ENCODE data around the gene NKX1-1.
"Not testable (repeated sequence)": the region's sequence is repeated elsewhere in the genome, so short reads cannot be mapped to it uniquely, and the experiment has no call there.

NKX1-1 gene

DNA sequence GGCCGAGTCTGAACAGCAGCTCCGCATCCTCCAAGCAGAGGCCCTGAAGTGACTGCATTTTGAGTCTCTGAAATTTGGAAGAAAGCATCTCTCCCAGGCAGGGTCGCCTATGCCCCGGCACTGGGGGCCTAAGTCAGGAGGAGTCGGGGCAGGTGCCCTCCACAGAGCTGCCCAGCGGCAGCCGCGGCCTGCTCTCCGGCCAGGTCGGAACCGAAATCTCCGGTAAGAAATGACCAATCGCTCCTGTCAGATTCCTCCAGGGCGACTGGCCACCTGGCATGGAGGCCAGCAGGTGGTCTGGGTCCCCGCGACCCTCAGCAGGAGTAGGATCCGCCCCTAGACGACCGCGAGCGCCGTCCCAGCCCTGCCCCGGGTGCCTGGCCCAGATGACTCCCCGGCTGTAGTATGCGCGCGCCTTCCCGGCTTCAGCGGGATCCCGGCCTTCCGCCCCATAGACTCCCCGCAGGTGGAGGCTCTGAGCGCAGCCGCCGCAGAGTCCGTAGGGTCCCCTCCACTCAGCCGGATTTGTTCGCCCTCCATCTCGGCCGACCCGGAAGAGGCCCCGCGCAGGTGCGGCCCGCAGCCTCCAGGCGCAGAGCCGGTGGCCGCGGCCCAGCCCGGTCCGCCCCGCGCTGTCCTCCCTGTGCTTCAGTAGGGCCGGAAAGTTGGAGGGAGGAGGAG lies 1.5 kb downstream of the NKX1-1 start:
- no peak for DNase-seq (ENCODE audit: low read depth in 2 of 2)

DNA sequence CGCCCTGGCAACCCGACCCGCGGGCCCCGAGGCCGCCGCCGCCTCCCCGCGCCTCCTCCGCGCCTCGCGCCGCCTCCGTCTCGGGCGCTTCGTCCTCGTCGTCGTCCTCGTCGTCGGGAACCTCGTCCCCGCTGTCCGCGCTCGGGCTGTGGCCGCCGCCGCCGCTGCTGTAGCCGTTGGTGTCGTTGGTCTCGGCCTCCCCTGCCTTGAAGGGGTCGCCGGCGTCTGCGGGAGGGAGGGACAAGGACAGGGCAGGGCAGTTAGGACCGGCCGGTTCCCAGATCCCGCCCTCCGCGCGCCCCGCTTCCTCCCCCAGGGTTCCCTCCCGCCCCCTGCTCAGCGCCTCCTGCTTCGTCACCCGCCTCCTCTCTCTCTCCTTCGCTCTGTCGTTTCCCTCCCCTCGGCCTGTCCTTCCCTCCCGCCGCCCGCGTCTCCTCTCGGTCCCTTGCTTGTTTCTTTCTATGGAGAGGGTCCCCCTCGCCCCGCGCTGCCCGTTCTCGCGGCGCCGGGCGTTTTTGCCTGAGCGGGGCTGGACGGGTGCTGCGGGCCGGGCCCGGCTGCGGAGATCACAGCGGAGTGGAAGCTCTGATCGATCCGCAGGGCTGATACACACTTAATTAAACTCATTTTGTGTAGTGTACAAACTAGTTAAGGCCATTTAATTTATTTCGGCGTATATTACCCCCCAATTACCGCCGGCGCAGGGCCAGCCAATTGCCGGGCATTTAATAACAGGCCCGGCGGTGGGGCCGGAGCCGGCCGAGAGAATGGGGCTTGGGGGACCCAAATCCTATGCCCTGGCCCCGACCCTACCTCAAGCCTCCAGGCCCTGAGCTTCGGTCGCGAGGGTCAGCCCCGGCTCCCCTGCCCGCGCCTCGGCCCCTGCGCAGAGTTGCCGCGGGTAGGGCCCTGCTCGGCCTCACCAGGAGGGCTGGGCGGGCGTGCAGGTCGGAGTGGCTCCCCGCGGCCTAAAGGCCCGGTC lies 2.4 kb downstream of the NKX1-1 start:
- DNase-seq (ENCODE audit: low read depth in 2 of 2) = no peak

DNA sequence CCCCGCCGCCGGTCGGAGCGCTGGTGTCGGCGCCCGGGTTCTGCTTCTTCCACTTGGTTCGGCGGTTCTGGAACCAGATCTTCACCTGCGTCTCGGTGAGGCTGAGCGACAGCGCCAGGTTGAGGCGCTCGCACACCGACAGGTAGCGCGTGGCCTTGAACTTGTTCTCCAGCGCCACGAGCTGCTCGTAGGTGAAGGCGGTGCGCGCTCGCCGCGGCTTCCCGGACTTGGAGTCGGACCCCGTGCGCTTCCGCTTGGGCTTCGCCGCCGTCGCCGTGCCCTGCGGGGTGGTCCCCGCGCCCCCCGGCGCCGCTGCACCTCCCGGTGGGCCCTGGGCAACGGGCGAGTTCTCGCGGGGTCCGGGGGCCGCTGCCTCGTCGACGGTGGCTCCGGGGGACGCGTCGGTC lies 3.1 kb downstream of the NKX1-1 start:
- DNase-seq (ENCODE audit: low read depth in 2 of 2) = no peak

DNA sequence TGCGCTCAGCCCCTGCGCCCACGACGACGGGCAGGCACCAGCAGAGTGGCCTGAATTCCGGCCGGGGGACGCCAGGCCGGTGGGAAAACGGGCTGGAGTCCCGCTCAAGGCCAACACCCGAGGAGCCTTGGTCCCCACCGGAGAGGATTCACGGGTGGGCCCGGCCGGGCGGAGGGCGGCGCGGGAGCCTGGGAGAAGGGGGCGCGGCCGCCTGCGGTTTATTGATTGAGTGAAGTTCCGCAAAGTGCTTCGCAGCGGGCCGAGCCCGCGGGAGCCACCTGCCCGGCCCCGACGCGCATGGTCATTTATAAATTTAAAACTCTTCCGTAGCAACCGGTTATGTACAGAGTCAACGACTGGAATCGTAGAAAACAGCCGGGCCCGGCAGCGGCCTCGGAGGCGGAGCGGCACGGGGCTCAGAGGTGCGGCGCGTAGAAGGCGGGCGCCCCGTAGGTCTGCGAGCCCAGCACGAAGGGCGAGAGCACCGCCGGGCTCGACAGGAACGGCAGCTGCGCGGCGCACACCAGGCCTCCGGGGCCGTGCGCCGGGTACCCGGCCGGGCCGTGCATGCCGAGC lies 3.6 kb downstream of the NKX1-1 start:
- no peak for DNase-seq (ENCODE audit: low read depth in 2 of 2)

DNA sequence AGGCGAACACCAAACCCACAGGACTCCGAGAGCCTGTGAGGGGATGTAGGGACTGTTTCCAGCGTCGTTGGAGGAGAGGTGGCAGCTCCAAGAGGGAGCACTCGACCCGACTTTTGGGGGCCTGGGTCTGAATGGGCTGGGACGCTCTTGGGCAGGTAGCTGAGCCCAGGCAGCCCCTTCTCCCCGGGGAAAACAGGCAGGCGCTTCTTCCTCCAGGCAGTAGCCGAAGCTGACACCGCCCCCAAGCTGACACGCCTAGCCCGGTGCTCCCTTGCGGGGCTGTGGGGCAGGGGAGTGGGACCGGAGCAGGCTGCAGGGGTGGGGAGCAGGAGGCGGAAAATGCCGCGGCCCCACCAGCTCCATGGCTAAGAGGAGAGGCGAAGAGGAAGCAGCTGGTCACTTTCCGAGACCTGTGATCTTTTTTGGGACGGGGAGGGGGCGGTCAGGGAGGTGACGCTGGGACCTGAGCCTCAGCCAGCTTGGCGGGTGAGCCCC lies 4.2 kb downstream of the NKX1-1 start:
- no peak for DNase-seq (ENCODE audit: low read depth in 2 of 2)

DNA sequence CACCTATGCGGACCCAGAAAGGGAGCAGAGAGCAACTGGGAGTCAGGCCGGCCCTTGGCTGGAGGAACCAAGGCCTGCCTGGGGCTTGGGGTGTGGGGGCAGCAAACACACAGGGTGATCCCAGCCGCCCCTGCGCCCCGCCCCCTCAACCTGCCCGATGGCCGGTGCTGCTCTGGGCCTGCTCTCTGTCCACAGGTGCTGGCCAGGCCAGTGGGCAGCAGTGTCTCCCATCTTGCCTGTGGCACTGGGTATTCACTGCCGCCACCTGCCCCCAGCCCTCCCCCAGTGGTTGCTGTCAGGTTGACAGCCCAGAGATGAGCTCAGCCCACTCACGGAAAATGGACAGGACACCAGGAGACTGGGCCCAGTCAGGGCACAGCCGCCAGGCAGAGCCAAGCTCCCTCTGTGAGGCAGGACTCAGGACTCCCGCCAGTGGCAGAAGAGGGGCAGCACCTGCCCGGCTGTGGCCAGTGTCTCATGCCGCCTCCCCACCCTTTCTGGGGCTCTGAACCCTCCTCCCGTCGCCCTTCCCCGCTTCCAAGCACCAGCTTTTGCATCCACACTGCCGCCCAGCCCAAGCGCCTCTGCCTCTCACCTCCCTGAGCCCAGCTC lies 4.7 kb downstream of the NKX1-1 start:
- no peak for DNase-seq (ENCODE audit: low read depth in 2 of 2)

DNA sequence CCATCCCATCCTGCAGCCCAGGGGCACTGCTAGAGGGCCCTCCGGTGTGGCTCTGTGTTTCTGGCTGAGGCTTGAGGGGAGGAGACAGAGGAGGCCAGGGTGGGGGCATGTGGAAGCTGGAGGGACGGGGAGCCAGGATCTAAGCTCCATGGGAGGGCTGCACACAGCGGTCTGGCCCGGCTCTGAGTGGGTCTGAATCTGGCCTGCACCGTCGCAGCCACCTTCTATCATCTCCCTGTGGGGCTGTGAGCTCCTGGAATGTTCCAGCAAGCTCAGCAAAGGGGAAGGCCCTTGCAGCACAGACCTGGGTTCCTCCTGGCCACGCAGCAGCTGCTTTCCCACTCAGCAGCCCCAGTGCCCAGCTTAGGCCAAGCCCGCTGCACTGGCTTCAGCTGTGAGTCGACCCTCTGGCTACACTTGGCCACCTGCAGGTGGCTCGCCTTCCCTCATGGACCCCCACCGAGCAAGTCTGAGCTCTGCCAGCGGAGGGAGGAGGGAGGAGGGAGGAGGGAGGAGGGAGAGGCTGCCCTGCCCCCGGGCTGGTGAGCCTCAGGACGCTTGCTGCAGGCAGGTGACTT lies 5.3 kb downstream of the NKX1-1 start:
- DNase-seq (ENCODE audit: low read depth in 2 of 2) = no peak

DNA sequence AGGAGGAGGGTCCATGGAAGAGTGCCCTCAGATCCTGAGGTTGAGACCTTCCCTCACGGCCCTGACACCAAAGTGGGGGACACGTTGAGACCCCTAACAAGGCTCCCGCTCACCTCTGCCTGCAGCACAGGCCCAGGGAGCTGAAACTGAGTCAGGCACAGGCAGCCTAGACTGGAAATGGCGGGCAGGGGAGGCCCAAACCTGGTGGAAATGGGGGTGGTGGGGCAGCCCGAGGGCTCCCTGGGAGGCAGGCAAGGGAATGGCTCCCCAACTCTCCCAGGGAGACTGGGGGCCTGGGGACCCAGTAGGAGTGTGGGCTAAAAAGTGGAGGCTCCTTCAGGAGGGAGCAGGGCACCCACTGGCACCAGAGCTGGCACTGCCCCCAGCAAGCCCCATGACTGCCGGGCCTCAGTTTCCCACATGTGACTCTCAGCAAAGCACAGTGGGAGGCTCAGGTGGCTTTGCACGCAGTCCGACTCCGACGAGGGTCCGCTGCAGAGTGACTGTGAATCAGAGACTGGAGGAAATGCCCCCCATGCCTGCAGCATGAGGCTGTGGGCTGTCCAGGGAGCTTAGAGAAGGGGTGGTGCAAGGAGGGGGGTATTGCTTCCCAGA lies 5.9 kb downstream of the NKX1-1 start:
- no peak for DNase-seq (ENCODE audit: low read depth in 2 of 2)

DNA sequence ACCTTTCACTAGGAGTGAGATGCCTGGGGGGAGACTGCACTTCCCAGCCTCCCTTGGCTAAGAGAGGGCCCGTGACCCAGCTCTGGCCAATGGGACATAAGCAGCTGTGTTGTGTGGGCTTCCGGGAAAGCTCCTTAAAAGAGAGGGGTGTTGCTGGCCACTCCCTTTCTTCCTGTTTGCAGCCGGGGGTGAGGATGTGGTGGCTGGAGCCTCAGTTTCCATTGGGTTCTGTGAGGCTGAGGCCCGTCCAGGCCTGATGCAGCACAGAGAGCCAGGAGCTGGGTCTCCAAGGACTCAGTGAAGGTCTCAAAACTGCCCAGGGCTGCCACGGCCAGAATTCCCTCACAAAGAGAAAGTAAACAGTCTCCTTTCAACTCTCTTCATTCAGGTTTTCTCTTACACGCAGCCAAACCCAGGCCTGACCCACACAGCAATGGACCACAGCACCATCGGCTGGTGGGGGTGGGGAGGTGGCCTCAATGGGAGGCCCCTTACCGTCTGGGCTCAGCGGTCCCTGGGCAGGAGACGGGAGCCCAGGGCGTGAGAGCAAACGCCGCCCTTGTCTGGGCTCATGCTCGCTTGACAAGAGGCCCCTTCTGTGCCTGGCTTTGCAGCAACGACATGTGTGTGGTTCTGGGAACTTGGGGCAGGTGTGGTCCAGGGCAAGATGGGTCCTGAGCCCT lies 6.6 kb downstream of the NKX1-1 start:
- DNase-seq (ENCODE audit: low read depth in 2 of 2) = no peak

DNA sequence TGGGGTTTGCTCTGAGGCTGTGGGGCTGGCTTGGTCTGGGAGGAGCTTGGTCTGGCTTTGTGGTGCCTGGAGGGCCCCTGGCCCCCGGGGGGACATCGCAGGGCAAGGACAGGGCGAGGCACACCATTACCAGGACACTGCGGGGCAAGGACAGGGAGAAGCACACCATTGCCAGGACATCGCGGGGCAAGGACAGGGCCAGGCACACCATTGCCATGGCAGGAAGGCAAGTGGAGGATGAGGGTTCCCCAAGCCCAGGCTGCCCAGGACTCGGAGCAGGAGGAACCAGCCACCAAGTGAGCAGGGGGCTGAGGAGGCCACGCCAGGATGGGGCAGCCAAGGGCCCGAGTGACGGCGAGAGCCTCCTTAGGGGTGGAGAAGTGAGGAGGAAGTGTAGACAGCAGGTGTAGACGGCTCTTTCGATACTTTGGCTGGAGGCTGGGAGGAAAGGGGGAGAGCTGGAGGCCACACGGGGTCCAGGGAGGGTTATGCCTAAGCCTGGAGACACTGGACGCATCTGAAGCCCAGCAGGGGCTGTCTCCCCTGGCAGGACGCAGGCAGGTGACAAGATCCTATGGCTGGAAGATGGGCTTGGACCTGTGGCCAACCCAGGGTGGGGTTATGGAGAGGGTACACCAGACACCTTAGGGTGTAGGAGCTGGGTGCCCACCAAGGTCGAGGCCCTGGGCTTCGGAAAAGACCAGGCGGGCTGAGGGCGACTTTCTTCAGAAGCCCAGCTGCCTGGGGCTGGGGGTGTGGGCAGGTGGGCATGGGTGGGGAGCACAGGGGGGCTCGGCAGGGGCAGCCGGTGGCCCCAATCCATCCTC lies 7.3 kb downstream of the NKX1-1 start:
- no peak for DNase-seq (ENCODE audit: low read depth in 2 of 2)

DNA sequence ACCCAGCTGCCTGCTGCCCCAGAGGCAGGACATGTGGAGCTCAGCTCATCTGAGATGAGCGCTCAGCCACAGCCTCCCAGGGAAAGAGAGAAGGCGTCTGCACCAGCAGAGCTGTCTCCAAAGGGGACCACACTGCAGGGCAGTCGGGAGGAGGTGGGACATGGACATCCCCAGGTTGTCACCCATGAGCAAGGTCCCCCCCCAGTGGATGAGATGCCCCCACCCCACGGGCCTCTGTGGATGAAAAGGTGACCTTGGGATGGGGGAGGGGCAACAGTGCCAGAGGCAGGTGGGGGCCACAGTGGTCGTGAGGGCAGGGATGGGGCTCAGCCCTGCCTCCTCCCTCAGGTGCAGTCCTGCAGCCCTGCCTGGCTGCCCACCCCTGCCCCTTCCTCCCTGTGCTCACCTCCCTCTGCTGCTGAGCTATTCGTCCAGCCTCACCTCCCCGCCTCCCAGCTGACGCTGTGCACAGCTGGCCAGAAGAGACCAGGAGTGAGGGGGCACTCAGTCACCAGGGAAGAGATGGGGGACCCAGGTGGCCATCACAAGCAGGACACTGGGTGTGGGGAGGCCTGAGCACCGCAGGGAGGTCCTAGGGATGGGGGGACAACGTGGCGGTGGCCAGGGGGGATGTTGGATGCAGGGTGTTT lies 9.3 kb downstream of the NKX1-1 start:
- no peak for DNase-seq (ENCODE audit: low read depth in 2 of 2)

DNA sequence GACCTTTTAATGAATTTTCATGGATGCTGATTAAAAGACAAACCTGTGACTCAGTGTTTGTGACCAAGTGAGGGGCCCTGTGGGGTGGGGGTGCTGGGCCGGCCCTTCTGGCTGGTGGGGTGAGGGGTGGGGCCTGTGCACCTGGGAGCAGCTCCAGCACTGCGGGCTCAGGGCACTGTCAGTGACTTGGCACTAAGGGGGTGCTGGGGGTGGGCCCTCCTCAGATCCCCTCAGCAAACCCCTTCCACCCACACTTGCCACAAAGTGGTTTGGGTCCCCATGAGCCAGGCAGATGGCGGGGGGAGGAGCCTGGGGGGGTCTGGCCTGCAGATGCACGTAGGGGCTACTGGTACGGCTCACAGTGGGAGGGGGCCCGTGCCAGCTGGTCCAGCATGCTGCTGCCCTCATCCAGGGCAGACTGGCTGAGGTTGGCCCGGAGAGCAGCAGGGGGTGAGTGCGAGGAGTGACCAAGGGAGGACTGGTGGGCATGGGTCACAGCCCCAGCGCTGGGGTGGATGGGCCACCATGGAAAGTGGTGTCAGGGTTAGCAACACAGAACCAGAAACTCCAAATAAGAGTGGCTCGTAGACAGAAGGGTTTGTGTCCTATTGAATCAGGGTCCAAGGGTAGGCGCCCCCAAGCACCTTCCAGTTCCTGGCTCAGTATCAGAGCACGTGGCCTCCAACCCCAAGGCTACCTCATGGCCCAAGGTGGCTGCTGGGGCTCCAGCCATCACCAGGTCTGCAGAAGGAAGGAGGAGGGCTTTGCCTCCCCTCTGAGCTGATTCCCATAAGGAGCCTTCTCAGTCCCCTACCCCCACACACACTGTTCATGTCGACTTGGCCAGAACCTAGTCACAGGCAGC lies 10.1 kb downstream of the NKX1-1 start:
- DNase-seq (ENCODE audit: low read depth in 2 of 2) = no peak

DNA sequence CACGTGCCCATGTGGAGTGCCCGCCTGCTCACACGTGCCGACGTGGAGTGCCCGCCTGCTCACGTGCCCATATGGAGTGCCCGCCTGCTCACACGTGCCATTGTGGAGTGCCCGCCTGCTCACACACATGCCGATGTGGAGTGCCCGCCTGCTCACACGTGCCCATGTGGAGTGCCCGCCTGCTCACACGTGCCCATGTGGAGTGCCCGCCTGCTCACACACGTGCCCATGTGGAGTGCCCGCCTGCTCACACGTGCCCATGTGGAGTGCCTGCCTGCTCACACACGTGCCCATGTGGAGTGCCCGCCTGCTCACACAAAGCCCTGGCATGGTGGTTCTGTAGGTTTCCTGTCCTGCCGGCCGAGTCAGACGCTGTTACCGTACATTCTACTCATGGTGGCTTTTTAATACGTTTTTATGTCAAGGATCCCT lies 10.8 kb downstream of the NKX1-1 start:
- not testable (repeated sequence) for DNase-seq (ENCODE audit: low read depth in 2 of 2)

DNA sequence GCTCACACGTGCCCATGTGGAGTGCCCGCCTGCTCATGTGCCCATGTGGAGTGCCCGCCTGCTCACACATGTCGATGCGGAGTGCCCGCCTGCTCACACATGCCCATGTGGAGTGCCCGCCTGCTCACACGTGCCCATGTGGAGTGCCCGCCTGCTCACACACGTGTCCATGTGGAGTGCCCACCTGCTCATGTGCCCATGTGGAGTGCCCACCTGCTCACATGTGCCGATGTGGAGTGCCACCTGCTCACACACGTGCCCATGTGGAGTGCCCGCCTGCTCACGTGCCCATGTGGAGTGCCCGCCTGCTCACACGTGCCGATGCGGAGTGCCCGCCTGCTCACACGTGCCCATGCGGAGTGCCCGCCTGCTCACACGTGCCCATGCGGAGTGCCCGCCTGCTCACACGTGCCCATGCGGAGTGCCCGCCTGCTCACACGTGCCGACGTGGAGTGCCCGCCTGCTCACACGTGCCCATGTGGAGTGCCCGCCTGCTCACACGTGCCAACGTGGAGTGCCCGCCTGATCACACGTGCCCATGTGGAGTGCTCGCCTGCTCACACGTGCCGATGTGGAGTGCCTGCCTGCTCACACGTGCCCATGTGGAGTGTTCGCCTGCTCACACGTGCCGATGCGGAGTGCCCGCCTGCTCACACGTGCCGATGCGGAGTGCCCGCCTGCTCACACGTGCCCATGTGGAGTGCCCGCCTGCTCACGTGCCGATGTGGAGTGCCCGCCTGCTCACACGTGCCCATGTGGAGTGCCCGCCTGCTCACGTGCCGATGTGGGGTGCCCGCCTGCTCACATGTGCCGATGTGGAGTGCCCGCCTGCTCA lies 11.5 kb downstream of the NKX1-1 start:
- not testable (repeated sequence) for DNase-seq (ENCODE audit: low read depth in 2 of 2)

DNA sequence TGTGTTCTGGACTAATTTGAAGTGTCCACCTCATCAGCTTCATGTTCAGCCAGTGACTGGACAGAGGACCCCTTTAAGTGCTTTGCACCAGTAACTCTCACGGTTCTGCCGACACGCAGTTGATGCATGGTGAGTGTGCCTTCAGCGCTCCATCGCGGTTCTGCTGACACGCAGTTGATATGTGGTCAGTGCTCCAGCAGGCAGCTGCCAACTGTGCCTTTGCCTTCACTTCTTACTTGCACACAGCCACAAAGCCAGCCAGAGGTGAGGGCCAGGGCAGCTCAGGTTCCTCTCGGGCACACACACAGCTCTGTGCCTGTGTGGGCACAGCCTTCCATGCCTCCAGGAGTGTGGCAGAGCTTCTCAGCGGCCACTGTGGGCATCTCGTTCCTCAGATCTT lies 12.4 kb downstream of the NKX1-1 start:
- no peak for DNase-seq (ENCODE audit: low read depth in 2 of 2)

DNA sequence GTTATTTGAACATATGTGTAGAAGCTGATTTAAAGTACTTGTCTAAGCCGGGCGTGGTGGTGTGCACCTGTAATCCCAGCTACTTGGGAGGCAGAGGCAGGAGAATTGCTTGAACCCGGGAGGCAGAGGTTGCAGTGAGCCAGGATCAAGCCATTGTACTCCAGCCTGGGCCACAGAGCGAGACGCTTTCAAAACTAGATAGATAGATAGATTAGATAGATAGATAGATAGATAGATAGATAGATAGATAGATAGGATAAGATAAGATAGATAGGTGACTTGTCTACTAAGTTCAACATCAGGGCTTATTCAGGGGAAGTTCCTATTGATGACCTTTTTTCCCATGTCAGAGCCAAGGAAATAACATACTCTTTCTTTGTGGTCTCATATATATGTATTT lies 12.9 kb downstream of the NKX1-1 start:
- DNase-seq (ENCODE audit: low read depth in 2 of 2) = not testable (repeated sequence)

Data from stimulated activated CD8-positive, alpha-beta memory T cell treated with anti-CD3 and anti-CD28 coated beads, Interleukin-7, amount 100 ng/mL, for 4 hours (primary cell).